Skin of body (tissue), 2 donors: ENCODE data around the gene UTP14A. TPM values are rescaled to one million over a fixed set of nuclear protein-coding genes. Genes with fewer than 3 reads are reported as not detected.
A peak's percentile ranks its signal among the peaks of the same experiment; 100 is the strongest.

Experiments used
- DNase-seq: peaks from one replicate; lab custom pipeline; 2025; lab: John Stamatoyannopoulos, UW
- total RNA-seq: library from RNA; depleted of rRNA; stranded (reverse); fragments of >200 nt; gene quantifications from one replicate; pipeline ENCODE4 v1.2.3, GENCODE V29; 2014

The UTP14A gene
- total RNA-seq, 1 donor from 2014 or later, result 12.1 TPM

DNA sequence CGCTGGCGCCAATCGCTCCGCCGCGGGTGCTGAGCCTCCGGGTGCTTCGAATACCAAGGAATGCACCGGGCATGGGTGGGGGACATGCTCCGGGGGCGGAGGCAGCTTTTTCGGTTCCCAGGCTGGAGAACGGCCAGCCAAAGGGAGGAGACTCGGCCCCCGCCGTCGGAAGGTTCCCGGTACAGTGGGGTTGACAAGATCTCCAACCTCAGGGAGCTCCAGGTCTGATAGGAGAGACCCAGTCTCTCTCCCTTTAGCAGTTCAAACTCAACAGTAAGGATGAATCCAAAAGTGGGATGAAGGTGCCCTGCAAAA is 47.3 kb downstream of the UTP14A start:
- DNase-seq, result no peak

DNA sequence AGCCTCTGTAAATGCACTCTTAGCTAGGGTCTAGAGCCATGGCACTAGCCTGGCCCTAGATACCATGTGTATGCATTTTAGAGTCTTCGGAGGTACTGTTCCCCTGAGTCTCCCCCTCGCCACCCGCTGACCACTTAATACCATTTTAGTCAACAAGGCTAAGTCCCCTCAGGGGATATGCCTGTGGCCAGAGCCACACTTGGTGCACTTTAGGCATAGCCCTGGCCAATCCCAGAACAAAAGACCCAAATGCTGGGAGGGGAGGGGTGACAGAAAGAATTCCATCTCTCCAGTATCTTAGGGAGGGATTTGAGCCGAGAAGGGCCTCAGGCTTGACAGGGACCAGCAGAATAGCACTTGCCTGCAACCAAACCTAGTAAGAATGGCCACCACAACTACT is 47.9 kb downstream of the UTP14A start:
- no peak for DNase-seq

DNA sequence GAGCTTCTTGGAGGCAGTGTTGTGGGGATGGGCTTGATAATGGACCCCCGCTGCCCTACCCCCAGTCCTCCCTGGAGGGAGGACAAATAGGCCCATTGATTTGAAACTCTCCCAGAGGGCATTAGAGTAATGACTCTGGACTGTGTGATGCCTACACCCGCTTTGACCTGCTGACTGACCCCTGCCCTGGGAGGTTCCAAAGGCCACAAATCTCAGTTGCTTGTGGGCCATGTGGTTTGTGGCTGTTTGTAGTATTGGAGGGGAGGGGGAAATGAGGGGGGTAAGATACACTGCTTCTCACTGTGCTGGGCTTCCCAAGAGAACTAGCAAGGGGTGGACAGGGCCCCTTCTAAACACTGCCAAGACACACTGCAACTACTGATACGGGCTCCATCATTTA is 48.8 kb downstream of the UTP14A start:
- no peak for DNase-seq

DNA sequence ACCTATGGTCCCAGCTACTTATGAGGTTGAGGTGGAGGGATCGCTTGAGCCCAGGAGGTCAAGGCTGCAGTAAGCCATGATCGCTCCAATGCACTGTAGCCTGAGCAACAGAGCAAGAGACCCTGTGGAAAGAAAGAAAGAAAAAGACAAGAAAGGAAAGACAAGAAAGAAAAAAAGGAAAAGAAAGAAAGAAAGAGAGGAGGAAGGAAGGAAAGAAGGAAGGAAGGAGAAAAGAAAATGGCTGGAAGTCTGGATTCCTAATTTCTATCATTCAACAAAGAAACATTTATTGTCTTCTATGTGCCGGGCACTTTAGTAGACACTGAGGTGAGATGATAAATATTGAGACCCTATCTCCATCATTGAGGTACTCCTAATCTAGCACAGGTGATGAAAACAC is 49.7 kb downstream of the UTP14A start:
- DNase-seq, result no peak

DNA sequence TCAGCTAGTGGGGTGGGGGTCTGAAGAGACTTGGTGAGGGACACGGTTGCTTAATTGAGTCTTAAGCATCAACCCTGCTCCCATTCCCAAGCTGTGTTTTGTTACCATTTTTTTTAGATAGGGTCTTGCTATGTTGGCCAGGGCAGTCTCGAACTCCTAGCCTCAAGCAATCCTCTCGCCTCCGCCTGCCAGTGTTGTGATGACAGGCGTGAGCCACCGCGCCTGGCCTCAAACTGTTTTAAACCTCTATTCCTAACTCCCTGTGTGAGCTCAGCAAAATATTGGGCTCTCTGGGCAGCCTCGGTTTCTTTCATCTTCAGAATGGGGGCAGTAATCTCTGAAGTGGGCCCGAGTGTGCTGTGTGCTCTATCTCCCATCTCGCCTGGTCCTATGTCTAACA is 50.2 kb downstream of the UTP14A start:
- DNase-seq, result no peak

DNA sequence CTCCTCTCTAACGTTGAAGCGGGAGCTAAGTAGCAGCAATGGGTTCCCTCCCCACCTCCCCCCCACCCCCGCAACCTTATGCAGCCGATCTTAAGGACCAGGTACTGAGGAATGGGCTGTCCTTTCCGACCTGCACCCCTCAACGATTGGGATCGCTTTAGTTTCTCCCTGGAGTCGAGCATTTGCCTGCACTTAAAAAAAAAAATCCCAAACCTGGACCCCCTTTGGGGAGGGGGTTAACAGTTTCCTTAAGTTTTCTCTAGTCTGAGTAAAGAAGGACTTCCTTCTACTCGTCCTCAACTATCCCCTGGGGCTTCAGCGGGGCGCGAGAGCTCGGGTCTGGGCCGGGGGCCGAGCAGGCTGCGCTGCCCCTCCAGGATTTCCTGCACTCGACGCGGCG is 50.8 kb downstream of the UTP14A start:
- no peak for DNase-seq

DNA sequence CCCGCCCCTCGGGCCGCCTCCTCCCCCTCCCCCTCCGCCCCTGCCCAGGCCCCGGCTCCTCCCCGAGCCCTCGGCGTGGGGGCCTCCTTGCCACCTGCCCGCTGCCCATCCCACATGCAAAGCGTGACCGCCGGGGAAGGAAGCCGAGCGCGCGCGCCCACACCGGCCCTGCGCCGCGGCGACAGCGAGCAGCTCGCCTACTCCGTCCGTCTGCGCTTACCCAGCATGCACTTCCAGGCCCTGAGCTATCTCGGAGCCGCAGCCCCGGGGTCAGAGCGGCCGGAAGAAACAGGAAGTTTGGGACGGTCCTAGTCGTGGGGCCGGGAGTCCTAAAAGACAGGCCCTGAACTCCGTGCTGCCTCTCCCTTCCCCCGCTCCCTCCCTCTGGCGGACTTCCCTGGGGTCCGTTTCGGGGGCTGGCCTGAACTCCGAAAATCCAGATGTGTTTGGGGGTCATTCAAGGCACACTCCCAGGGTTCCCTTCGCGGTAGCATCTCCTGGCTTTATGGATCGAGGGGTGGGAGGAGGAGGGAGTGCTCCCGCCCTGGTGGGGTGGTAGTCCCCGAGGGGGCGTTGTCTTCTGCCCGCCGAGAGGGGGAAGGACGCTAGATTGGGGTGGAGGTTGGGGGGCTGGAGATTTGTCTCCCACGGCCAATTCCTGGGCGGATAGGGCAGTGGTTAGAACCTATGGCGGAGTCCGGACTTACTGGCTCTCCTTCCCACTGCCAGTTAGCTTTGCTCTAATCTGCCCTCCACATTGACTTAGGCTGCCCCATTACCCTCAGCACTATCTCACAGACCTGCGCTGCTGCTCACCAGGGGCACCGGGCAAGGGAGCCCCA is 51.5 kb downstream of the UTP14A start:
- DNase-seq, result peak; percentile 31

DNA sequence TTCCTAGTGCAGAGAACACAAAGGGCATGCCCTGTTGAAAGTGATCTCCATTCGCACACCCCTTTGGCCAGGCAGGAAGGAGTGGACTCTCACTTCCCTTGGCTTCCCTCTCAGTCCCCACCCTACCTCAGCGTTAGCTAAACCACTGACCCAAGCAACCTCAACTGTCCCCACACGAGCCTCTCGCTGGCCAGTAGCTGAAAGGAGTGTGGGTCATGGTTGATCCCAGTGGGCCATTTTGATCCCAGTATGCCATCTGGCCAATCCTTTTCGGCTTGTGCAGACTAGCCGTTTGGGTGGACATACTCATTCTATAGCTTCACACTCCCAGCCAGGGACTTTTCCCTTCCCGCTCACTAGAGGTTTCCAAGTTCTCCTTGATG is 52.1 kb downstream of the UTP14A start:
- DNase-seq, result no peak

DNA sequence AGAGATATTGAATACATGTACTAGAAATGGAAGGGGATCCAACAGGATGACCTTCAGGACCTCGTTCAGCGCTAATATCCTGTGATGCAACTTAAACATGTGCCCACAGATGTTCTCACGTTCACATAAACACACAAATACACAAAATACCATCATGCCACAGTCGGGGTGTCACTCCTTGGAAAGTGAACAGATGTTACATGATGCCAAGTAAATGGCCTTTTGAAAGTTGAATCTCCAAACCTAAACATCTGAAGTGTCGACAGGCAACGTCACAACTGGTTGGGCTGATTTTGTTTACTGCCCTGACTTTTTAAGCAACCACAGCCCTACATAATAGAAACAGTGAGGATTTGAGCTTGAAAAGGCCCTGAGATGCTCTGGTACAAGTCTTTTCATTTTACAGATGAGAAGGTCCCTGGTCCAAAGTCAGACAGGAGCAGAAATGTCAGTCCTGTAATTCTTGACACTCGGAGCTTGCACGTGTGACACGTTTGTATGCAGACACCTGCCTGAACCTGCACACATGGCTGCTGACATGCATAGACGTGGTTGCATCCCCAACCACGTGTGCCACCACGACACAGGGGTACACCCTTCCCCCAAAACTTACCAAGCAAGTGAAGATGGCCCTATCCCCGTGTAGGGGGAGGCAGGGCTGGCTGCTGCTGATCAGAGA is 53.0 kb downstream of the UTP14A start:
- DNase-seq, result peak; percentile 2

DNA sequence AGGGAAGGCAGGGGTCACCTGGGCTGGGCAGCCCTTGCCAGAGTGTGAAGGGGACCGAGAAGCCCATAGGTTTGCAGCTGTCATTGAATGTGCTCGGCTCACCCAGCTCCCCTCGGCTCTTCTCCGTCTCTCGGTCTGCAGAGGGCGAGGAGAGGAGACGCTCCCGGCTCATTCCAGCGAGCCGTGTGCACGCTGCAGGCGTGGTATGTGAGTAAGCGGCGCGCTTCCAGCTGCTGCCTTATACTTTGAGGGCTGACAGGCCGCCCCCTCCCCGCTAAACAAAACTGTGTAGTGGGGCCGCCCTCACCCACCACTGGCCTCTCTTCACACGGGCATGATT is 53.5 kb downstream of the UTP14A start:
- no peak for DNase-seq

DNA sequence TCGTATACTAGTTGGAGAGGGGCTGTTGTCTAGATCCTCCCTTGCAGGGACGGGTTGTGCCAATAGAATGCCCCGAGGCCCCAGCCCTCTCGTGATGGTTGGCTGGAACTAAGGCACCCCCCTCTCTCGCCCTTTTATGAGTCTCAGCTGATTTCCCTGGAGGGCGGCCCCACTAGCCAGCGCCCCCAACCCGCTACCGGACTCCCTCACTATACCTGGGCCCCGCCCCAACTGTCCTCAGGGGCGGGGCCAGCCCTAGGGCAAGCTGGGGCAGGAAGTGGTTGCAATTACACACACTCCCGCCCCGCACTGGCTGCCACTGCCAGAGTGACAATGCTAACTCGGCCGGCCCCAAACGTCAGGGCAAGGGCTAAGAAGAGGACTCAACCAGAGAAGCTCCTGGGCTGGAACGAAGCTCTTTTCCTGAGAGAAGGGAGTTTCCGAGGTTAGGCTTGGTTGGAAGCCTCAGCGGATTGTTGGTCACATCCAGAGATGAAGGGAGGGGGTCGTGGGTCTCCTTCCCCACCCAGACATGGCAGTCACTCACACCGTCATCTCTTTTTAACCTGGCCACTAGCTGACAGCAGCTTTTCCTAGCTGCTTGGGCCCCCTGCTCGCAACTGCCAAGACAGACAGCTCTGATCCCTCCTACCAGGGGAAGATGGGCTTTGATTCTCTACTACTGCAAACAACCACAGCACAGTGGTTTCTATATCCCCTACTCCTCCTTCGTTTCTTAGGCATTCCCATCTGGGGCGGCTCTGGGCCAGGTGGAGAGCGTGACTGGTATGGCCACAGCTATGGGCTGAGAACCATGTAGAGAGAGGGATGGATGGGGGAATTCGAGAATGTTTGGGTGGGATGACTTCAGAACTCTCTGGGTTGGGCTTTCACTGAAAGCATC is 55.5 kb downstream of the UTP14A start:
- no peak for DNase-seq

DNA sequence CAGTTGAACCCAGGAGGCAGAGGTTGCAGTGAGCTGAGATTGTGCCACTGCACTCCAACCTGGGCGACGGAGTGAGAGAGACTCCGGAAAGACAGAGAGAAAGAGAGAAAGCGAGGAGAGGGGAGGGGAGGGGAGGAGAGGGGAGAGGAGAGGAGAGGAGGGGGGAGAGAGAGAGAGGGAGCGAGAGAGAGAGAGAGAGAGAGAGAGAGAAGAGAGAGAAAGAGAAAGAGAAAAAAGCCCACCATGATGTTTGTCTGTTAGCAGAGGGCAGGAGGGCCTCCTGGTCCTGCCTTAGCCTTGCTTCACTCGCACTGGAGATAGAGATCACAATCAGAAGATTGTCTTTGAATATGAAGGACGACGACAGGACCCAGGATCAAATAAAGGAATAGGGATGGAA is 57.8 kb downstream of the UTP14A start:
- DNase-seq, result no peak

DNA sequence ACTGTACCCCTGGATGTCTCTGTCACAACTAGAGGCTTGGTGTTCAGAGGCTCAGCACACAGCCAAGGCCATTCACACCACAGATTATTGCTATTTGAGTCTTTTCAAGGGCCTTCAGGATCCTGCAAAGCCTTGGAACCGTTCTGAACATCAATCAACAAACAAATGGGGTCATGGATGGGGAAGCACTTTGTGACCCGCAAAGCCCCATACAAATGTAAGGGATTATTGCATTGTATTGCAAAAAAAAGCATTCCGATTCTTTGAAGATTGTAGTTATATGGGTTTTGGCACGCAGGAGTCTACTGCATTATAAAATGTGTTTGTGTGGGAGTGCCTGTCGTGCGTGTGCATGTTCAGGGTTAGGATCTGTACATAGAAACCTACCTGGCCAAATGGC is 59.2 kb downstream of the UTP14A start:
- no peak for DNase-seq

DNA sequence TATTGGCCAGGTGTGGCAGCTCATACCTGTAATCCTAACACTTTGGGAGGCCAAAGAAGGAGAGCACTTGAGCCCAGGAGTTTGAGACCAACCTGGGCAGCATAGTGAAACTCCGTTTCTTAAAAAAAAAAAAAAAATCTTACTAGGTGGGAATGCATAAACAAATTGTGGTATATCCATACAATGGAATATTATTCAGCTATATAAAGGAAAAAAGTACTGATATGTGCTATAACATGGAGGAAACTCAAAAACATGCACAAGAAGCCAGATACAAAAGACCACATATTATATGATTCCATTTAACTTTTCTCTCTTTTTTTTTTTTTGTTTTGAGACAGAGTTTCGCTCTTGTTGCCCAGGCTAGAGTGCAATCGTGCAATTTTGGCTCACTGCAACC is 63.0 kb downstream of the UTP14A start:
- no peak for DNase-seq

DNA sequence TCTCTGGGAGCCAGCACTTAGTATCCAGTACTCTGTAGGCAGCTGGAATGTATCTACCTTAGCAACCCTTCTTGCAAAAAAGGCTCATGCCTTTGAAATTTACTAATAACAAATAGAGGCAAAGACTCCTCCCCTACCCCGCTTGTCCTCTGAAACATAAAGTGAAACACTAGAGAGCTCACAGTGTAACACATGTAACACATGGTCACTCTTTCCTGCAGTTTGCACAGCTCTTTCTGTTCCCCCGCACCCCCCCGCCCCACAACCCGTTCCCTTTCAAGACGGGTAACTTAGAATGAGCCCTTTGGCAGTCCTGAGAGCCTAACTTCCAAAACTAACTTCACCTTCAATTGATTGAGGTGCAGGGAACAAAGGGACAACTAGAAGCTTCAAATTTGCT is 70.5 kb downstream of the UTP14A start:
- no peak for DNase-seq

Other genes starting within 250 kb of the UTP14A start
- 4.1 TPM for gene XPNPEP2, start 167.2 kb upstream of the UTP14A start, total RNA-seq
- gene SASH3, start 126.2 kb upstream of the UTP14A start, total RNA-seq, result 3.0 TPM
- gene ZDHHC9, start 62.3 kb upstream of the UTP14A start, total RNA-seq, result 19.0 TPM
- 5.1 TPM for gene BCORL1, start 76.5 kb downstream of the UTP14A start, total RNA-seq
- gene ELF4, start 204.3 kb downstream of the UTP14A start, total RNA-seq, result 10.8 TPM